Large intestine (tissue), 3 donors: ENCODE measurements around the gene CX3CL1. TPM values are rescaled to one million over a fixed set of nuclear protein-coding genes. Genes with fewer than 3 reads are reported as not detected.

Experiments
- DNase-seq, 2 donors: peaks; one replicate each; pipeline versions ENCODE4 v3.0.0 to v3.0.0-alpha.2; 2013
- H3K27ac ChIP-seq: one replicate; pipeline ENCODE4 v1.5.1; 2013; ENCODE audit warnings: low read length
- H3K27me3 ChIP-seq: 2 replicates; pipeline ENCODE4 v1.6.1; 2013; ENCODE audit warnings: low read length; ENCODE audit not compliant: control insufficient read depth, insufficient read depth
- H3K36me3 ChIP-seq: 2 replicates; pipeline ENCODE4 v1.6.1; 2013; ENCODE audit warnings: low read length; ENCODE audit not compliant: control insufficient read depth, insufficient read depth
- H3K4me1 ChIP-seq: one replicate; pipeline ENCODE4 v1.6.1; 2013; ENCODE audit warnings: low read length; ENCODE audit not compliant: control insufficient read depth, insufficient read depth
- H3K4me3 ChIP-seq: one replicate; pipeline ENCODE4 v1.5.1; 2013; ENCODE audit warnings: low read length
- H3K9me3 ChIP-seq: one replicate; pipeline ENCODE4 v1.6.1; 2013; ENCODE audit warnings: mild to moderate bottlenecking, low read depth, low read length, moderate library complexity; ENCODE audit not compliant: control insufficient read depth
- WGBS: methylation state at CpG from one replicate; pipeline ENCODE4 v1.1.5; 2013; ENCODE audit warnings: low lambda C conversion rate; ENCODE audit not compliant: insufficient coverage; 5-methylcytosine and 5-hydroxymethylcytosine counted together
- polyA plus RNA-seq: library from polyadenylated mRNA; unstranded; fragments of 120-200 nt; gene quantifications from one replicate; pipeline ENCODE4 v1.2.1, GENCODE V29; 2013

Gene CX3CL1
- polyA plus RNA-seq, 1 donor, result 30.6 TPM

DNA sequence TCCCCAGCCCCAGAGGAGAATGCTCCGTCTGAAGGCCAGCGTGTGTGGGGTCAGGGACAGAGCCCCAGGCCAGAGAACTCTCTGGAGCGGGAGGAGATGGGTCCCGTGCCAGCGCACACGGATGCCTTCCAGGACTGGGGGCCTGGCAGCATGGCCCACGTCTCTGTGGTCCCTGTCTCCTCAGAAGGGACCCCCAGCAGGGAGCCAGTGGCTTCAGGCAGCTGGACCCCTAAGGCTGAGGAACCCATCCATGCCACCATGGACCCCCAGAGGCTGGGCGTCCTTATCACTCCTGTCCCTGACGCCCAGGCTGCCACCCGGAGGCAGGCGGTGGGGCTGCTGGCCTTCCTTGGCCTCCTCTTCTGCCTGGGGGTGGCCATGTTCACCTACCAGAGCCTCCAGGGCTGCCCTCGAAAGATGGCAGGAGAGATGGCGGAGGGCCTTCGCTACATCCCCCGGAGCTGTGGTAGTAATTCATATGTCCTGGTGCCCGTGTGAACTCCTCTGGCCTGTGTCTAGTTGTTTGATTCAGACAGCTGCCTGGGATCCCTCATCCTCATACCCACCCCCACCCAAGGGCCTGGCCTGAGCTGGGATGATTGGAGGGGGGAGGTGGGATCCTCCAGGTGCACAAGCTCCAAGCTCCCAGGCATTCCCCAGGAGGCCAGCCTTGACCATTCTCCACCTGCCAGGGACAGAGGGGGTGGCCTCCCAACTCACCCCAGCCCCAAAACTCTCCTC lies 10.4 kb downstream of the CX3CL1 start:
- peaks cover 39% of the 10 kb centered on the region for H3K4me1 ChIP-seq
- no peaks in the 10 kb centered on the region for H3K27me3 ChIP-seq
- peaks cover 20% of the 10 kb centered on the region for H3K36me3 ChIP-seq
- H3K27ac ChIP-seq, result peak overlapping the region; percentile 95
- DNase-seq, result no peak
- WGBS, result no CpG with 5 or more reads among the region's 16 CpGs
- no peaks in the 10 kb centered on the region for H3K9me3 ChIP-seq
- H3K4me3 ChIP-seq, result no peak overlapping the region

DNA sequence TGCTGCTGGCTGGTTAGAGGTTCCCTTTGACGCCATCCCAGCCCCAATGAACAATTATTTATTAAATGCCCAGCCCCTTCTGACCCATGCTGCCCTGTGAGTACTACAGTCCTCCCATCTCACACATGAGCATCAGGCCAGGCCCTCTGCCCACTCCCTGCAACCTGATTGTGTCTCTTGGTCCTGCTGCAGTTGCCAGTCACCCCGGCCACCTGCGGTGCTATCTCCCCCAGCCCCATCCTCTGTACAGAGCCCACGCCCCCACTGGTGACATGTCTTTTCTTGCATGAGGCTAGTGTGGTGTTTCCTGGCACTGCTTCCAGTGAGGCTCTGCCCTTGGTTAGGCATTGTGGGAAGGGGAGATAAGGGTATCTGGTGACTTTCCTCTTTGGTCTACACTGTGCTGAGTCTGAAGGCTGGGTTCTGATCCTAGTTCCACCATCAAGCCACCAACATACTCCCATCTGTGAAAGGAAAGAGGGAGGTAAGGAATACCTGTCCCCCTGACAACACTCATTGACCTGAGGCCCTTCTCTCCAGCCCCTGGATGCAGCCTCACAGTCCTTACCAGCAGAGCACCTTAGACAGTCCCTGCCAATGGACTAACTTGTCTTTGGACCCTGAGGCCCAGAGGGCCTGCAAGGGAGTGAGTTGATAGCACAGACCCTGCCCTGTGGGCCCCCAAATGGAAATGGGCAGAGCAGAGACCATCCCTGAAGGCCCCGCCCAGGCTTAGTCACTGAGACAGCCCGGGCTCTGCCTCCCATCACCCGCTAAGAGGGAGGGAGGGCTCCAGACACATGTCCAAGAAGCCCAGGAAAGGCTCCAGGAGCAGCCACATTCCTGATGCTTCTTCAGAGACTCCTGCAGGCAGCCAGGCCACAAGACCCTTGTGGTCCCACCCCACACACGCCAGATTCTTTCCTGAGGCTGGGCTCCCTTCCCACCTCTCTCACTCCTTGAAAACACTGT lies 11.3 kb downstream of the CX3CL1 start:
- peaks cover 20% of the 10 kb centered on the region for H3K36me3 ChIP-seq
- no CpG with 5 or more reads among the region's 8 CpGs for WGBS
- H3K4me3 ChIP-seq, result no peak overlapping the region
- H3K4me1 ChIP-seq, result peaks cover 46% of the 10 kb centered on the region
- peak; percentile 92 to 97 for DNase-seq
- no peaks in the 10 kb centered on the region for H3K9me3 ChIP-seq
- no peaks in the 10 kb centered on the region for H3K27me3 ChIP-seq
- H3K27ac ChIP-seq, result peak overlapping the region; percentile 95

DNA sequence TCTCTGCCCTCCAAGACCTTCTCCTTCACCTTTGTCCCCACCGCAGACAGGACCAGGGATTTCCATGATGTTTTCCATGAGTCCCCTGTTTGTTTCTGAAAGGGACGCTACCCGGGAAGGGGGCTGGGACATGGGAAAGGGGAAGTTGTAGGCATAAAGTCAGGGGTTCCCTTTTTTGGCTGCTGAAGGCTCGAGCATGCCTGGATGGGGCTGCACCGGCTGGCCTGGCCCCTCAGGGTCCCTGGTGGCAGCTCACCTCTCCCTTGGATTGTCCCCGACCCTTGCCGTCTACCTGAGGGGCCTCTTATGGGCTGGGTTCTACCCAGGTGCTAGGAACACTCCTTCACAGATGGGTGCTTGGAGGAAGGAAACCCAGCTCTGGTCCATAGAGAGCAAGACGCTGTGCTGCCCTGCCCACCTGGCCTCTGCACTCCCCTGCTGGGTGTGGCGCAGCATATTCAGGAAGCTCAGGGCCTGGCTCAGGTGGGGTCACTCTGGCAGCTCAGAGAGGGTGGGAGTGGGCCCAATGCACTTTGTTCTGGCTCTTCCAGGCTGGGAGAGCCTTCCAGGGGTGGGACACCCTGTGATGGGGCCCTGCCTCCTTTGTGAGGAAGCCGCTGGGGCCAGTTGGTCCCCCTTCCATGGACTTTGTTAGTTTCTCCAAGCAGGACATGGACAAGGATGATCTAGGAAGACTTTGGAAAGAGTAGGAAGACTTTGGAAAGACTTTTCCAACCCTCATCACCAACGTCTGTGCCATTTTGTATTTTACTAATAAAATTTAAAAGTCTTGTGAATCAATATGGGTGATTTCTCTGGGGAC lies 12.2 kb downstream of the CX3CL1 start:
- WGBS, result no CpG with 5 or more reads among the region's 11 CpGs
- DNase-seq, result peak; percentile 94 to 97
- no peaks in the 10 kb centered on the region for H3K27me3 ChIP-seq
- peak overlapping the region; percentile 95 for H3K27ac ChIP-seq
- peak overlapping the region; percentile 16 for H3K4me3 ChIP-seq
- H3K9me3 ChIP-seq, result no peaks in the 10 kb centered on the region
- peaks cover 49% of the 10 kb centered on the region for H3K4me1 ChIP-seq
- H3K36me3 ChIP-seq, result peaks cover 20% of the 10 kb centered on the region

DNA sequence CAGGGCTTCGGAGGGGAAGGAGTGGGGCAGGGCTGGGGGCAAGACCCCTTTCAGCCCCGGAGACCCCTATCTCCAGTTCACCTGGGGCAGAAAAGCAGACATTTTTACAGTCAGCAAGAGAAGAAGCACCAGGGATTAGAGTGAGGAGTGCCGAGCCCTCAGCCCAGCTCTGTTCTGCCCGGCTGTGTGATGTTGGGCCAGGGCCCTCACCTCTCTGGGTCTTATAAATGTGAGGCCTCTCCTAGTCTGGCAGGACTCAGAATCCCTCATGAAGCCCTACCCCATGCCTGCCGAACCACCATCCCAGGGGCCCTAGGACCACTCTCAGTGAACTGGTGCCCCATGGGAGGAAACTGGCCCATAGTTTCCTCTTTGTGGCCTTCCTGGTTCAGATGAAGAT lies 12.8 kb downstream of the CX3CL1 start:
- H3K27ac ChIP-seq, result peak overlapping the region; percentile 95
- H3K4me3 ChIP-seq, result no peak overlapping the region
- no peaks in the 10 kb centered on the region for H3K9me3 ChIP-seq
- no CpG with 5 or more reads among the region's 5 CpGs for WGBS
- H3K36me3 ChIP-seq, result peaks cover 16% of the 10 kb centered on the region
- no peaks in the 10 kb centered on the region for H3K27me3 ChIP-seq
- DNase-seq, result no peak
- peaks cover 49% of the 10 kb centered on the region for H3K4me1 ChIP-seq

DNA sequence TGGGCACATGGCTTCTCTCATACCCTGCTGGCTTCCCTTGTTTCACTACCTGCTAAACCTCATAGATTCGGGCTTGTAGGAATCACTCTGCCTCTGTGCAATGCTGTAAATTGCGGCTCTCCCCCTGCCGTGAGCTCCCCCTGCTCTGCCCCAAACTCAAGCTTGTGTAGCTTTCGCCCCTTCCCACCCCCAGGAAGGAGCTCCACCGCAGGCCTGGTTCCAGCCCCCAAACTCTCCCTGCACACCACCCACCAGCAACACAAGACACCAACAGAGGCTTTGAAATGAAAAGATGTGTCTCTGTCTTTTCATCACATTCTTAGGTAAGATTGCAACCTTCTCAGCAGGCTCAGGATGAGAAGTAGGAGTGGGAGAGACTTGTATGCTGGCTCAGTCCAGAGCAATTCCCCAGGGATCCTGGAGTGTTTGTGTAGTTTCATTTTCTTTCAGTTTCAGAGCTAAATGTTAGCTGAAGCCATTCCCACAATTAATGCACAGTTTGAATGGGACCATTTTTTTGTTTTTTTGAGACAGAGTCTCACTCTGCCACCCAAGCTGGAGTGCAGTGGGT lies 14.2 kb downstream of the CX3CL1 start:
- H3K9me3 ChIP-seq, result no peaks in the 10 kb centered on the region
- DNase-seq, result peak in 1 of 2 donors; percentile 56
- H3K27ac ChIP-seq, result peak overlapping the region; percentile 60
- H3K4me1 ChIP-seq, result peaks cover 52% of the 10 kb centered on the region
- H3K36me3 ChIP-seq, result peaks cover 7% of the 10 kb centered on the region
- no CpG with 5 or more reads among the region's 5 CpGs for WGBS
- no peaks in the 10 kb centered on the region for H3K27me3 ChIP-seq
- H3K4me3 ChIP-seq, result no peak overlapping the region

DNA sequence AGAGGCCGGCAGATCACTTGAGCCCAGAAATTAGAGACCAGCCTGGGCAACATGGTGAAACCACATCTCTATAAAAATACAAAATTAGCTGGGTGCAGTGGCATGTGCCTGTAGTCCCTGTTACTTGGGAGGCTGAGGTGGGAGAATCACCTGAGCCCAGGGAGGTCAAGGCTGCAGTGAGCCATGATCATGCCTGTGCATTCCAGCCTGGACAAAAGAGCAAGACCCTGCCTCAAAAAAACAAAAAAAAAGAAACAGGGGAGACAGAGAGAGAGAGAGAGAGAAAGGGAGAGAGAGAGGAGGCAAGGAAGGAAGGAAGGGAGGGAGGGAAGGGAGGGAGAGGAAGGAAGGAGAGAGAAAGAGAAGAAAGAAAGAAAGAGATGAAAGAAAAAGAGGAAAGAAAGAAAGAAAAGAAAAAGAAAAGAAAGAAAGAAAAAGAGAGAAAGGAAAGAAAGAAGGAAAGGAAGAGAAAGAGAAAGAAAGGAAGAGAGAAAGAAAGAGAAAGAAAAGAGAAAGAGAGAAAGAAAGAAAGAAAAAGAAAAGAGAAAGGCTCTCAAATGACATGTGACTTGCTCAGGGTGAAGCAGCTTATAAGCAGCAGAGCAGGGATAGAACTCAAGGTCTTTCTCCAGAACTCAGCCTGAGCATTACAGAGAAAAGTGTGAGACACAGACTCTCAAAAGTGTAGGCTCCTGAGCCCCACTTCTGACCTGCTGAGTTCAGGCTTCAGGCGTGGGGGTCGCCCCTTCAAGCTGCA lies 15.5 kb downstream of the CX3CL1 start:
- no peak overlapping the region for H3K4me3 ChIP-seq
- DNase-seq, result no peak
- H3K27me3 ChIP-seq, result no peaks in the 10 kb centered on the region
- H3K4me1 ChIP-seq, result peaks cover 49% of the 10 kb centered on the region
- H3K36me3 ChIP-seq, result no peaks in the 10 kb centered on the region
- no peaks in the 10 kb centered on the region for H3K9me3 ChIP-seq
- H3K27ac ChIP-seq, result peak overlapping the region; percentile 49
- WGBS, result no CpG with 5 or more reads among the region's 3 CpGs

DNA sequence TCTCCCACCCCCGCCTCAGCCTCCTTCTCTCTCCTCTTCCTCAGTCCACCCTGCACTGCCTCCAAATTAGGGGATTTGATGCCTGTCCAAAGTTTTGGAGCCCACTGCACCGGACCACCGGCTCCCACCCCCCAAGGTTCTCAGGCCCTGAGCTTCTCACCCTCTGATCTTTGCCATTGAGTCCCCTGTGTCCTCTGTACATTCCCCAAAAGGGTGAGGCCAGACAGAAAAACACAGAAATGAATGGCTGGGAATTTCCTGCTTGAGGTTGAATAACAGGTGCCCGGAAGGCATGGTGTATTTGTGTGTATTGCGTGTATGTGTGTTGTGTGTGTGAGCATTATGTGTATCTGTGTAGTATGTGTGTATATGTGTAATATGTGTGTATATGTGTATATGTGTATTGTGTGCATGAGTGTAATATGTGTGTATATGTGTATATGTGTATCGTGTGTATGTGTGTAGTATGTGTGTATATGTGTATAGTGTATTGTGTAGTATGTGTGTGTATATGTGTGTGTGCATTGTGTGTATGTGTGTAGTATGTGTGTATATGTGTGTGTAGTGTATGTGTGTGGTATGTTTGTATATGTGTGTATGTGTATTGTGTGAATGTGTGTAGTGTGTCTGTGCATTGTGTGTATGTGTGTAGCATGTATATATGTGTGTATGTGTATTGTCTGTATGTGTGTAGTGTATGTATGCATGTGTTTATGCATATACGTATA lies 16.2 kb downstream of the CX3CL1 start:
- peaks cover 41% of the 10 kb centered on the region for H3K4me1 ChIP-seq
- no peaks in the 10 kb centered on the region for H3K9me3 ChIP-seq
- no peaks in the 10 kb centered on the region for H3K36me3 ChIP-seq
- WGBS, result 37% methylated on average over 2 of the region's 7 CpGs
- no peak overlapping the region for H3K4me3 ChIP-seq
- H3K27ac ChIP-seq, result peak overlapping the region; percentile 49
- H3K27me3 ChIP-seq, result no peaks in the 10 kb centered on the region
- peak; percentile 50 to 82 for DNase-seq

DNA sequence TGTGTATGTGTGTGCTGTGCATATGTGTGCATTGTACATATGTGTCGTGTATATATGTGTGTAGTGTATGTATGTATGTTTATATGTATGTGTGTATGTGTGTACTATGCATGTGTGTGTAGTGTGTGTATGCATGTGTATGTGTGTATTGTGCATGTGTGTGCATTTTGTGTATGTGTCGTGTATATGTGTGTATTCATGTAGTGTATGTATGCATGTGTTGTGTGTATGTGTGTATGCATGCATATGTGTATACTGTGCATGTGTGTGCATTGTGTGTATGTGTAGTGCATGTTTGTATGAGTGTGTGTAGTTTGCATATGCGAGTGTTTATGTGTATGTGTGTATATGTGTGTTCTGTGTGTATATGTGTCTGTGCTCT lies 16.8 kb downstream of the CX3CL1 start:
- no peak overlapping the region for H3K4me3 ChIP-seq
- no peak for DNase-seq
- no peaks in the 10 kb centered on the region for H3K36me3 ChIP-seq
- H3K4me1 ChIP-seq, result peaks cover 38% of the 10 kb centered on the region
- no peaks in the 10 kb centered on the region for H3K27me3 ChIP-seq
- H3K9me3 ChIP-seq, result no peaks in the 10 kb centered on the region
- no peak overlapping the region for H3K27ac ChIP-seq
- WGBS, result 100% methylated on average over 1 of the region's 3 CpGs
